HG03575 (cell line): ENCODE results near the gene SEZ6.
"Not testable (repeated sequence)": the region's sequence is repeated elsewhere in the genome, so short reads cannot be mapped to it uniquely, and the experiment has no call there.

ENCODE experiments used
- ATAC-seq: cut with Tn5 transposase; IDR thresholded peaks from one replicate; pipeline ENCODE4 v1.9.1; 2021; ENCODE audit not compliant: unreplicated experiment, insufficient number of reproducible peaks, low FRiP score; ENCODE audit errors: extremely low read depth

The SEZ6 gene

DNA sequence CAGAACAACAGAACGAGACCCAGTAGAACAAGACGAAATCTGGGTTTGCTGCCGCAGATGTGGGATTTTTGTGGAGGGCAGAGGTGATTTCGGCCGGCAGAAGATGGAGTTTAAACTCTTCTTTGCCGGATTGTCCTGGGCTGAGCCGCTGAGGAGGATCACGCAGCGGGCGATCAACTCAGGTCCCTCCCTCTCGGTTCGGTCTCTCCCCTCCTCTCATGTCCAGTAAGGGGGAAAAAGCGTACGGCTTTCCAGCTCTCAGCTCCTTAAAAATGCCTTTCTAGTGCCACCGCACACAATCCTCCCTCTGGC lies 57.0 kb downstream of the SEZ6 start:
- no peak for ATAC-seq

DNA sequence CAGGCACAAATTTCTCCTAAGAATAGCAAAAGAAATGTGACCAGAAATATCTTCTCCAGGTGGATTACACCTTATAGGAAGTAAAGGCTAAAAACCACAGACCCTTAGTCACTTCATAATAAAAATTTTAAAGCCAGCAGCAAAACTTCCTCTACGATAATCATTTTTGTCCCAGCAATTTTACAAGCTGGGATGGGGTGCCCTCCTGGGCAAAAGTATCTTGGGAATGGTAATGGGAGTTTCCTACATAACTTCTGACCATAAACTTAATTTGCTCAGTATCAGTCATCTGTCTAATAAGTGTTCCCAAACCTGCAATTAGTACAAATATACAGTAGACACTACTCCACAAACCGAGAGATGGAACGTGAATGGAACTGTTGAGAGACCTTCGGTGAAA lies 57.5 kb downstream of the SEZ6 start:
- ATAC-seq = no peak

GRCh38 chr17:28947639-28948038 lies 58.2 kb downstream of the SEZ6 start:
- ATAC-seq = no peak

DNA sequence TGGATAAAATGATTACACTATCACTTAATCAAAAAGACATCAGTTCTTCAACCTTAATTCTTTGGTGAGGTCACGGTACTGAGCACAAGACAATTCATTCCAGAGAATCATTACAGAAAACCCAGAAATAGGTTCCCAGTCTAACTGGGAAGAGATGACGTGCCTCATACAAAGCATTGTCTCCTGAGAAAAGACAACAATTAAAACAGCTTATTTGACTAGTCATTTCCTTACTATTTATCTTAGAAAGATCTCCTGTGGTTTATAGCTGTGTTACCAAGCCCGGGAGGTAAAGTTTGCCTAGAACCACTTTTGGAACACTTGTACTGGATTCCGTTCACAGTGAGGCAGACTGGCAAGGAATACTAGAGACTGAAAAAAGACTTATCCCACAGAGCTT lies 59.6 kb downstream of the SEZ6 start:
- no peak for ATAC-seq

DNA sequence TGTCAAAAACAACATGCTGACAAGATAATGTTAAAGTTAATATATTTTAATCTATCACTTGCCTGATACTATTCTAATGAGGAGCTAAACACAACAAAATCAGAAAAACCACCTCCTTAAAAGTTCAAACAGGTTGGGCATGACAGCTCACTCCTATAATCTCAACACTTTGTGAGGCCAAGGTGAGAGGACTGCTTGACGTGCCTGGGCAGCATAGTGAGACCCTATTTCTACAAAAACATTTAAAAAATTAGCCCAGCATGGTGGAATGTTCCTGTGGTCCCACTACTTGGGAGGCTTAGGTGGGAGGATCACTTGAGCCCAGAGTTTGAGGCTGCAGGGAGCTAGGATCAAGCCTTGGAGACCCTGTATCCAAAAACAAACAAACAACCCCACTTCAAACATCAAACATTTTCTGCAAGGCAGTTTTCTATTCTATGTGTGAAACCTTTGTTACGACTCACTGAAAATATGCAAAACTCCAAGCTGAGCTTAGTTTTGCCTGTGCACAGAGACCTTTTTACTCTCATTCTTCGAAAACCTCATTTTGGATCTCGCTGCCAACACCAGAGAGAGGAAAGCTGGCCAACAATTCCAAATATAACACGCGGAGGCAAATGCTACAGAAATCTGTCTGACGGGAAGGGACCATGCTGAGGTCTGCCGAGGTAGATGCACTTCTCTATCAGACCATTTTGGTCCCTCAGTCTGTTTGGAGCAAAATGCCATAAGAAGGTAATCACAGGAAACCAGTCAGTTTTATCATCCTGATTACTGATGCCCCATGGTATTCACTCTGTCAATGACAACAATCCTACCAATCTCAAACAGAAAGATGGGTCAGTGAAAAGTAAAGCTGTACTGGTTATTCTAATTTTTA lies 60.7 kb downstream of the SEZ6 start:
- ATAC-seq = no peak

DNA sequence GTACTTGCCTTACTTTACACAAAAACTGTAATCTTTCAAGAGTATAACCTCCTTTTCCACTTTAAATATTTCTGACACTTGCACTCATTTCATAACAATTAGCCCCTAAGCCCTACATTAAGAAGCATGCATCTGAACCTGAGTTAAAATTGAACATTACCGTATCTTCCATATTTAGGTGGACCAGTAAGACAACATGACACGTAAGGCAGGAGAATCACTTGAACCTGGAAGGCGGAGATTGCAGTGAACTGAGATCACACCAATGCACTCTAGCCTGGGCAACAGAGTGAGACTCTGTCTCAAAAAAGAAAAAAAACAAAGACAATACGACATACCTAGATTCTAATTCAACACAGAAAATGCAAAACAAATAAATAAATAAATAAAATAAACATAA lies 61.5 kb downstream of the SEZ6 start:
- ATAC-seq = no peak

GRCh38 chr17:28942925-28943324 lies 62.9 kb downstream of the SEZ6 start:
- ATAC-seq = no peak

- no peak for ATAC-seq
Observed at GRCh38 chr17:28941251-28941650, 64.6 kb downstream of the SEZ6 start.

- ATAC-seq = no peak
Observed at GRCh38 chr17:28940675-28941074, 65.2 kb downstream of the SEZ6 start.

DNA sequence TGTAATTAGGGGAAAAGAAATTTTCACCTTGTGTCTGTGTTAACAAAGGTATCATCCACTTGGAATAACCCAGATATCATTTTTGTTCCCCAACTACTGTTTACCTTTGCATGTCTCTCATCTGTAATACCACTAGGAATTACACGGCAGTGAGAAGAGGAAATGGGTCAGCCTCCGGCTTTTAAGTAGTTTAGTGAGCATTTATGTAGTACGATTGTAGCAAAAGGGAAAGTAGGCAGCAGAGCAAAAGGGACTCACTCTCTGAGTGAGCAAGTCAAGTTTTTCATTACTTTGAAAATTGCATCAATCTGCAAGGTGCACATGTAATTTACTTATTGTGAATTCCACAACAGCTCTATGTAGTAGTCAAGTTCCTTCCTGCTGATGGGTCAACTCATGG lies 65.7 kb downstream of the SEZ6 start:
- no peak for ATAC-seq

GRCh38 chr17:28938552-28938951 lies 67.3 kb downstream of the SEZ6 start:
- ATAC-seq = no peak

DNA sequence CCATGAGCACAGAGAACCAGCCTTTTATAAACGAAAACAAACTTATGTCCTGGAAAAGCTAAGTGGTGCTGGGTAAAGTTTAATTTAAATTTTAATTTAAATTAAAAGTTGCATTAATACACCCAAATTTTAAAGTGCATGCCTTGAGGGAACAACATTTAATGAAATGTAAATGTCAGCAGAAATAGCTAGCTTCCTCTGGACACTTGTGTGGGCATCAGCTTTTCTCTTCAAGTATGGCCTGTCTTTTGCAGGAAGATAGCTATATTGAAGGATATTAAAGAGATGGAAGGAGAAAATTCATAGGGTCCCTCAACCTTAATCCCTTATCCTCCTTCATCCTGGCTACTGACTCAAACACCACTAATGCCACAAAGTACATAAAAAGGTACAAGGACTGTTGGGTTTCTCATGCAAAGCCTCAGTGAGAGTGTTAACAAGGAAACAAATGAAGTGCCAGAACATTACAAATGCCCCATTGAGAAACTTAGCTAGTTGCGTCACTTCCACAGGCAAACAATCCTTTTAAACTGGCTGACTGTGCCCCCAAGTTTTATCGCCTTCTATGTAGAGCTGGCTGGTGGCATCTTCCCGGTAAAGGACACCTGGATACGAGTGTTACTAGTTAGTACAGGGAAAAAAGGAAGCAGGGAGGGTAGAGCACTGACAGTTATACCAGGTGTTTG lies 68.6 kb downstream of the SEZ6 start:
- ATAC-seq = no peak

DNA sequence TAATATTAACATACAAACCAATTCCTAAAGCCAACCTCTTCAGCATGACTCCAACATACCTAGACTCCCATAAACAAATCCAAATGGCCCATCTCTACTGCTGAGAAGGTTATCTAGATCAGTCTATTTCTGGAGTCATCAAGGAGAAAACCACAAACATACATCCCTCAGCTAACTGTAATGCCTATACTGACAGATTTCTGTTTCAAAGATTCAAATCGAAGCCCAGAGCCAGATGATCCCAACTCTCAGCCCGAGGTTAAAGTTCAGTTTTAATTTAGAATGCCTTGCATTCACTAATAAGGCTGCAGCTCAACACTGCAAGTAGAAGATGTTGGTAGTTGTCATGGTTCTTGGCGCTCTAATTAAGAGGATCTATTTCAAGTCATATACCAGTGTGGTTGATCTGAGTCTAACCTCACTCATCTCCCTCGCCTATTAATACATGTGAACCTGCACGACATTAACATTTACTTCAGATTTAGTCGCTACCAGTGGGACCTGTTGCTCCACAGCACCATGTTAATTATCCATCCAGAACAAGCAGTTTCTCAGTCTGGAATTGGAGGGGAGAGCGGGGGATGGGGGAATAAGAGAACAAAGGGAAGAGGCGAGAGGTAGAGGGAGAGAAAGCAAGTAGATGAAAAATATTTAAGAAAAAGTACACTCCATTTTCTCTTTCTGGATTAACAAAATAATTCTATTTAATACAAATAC lies 69.9 kb downstream of the SEZ6 start:
- ATAC-seq = no peak

DNA sequence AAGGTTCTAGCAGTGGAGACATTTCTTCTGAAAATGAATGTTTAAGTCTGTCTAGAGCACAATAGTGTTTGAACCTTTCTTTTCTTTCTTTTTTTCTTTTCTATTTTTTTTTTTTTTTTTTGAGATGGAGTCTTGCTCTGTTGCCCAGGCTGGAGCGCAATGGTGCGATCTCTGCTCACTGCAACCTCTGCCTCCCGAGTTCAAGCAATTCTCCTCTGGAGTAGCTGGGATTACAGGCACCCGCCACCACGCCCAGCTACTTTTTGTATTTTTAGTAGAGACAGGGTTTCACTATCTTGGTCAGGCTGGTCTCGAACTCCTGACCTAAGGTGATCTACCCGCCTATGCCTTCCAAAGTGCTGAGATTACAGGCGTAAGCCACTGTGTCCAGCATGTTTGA lies 71.3 kb downstream of the SEZ6 start:
- ATAC-seq = not testable (repeated sequence)

GRCh38 chr17:28929787-28930186 lies 76.0 kb downstream of the SEZ6 start:
- no peak for ATAC-seq

DNA sequence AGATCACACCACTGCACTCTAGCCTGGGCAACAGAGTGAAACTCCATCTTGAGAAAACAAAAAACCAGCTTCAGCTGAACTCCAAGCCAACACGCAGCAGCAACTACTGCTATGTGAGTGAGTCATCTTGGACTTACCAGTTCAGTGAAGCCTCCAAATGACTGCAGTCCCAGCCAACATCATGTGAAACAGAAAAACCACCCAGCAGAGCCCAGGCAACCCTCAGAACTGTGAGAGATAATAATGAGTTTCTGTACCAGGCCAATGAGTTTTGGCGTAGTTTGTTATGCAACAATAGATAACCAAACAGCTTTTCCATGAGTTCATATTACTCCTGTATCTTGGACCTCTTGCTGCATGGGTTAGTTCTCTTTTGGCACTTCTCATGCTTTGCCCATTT lies 77.8 kb downstream of the SEZ6 start:
- no peak for ATAC-seq

GRCh38 chr17:28926786-28927185 lies 79.0 kb downstream of the SEZ6 start:
- ATAC-seq = no peak

- ATAC-seq = no peak
Observed at GRCh38 chr17:28926366-28926765, 79.5 kb downstream of the SEZ6 start.

DNA sequence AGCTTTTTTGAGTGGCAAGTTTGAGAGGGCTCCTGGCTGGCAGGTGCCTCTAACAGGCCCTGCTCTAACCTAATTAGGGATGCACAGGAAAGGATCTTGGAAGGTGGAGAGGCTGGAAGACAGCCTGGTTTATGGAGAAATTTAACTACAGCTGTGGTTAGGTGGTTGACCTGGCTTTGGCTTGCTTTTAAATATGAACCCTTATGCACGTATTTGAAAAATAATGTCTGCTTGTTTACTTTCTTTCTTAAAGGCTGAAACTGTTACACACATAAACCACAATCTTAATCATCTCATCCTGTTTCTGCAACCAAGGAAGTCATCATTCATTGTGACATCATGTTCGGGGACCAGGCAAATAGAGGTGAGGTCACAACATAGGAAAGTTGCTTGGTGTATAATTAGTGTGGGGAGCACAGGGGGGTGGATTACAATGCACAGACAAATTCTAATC lies 79.9 kb downstream of the SEZ6 start:
- no peak for ATAC-seq

DNA sequence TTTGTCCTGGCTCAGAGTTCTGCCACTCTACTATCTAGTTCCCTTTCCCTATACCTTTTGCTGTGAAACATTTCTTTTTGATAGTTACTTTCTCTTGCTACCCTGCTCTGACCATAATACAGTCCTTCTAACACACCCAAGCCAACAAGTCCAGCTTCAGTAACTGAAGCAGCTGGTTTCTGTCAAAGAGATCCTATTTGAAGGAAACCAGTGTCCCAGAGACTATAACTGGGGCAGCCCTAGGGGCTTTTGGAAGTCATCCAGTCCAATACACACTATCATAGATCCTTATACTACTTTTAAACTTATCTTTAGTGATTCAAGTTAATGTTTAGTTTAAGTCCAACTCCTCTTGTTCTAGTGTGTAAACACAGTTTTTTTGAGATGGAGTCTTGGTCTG lies 85.6 kb downstream of the SEZ6 start:
- ATAC-seq = no peak
